Liver (tissue), 9 donors: ENCODE measurements around the gene GATA6. TPM values are rescaled to one million over a fixed set of nuclear protein-coding genes. Genes with fewer than 3 reads are reported as not detected.
A peak's percentile ranks its signal among the peaks of the same experiment; 100 is the strongest.

Source experiments
- DNase-seq: peaks from one replicate; pipeline ENCODE4 v3.0.0-alpha.2; 2017; ENCODE audit warnings: low spot score
- H3K27ac ChIP-seq, 2 donors: one replicate each; pipeline ENCODE4 v1.7.0; 2013; ENCODE audit warnings: inconsistent platforms in 2 of 2, low read length in 2 of 2, control low read depth in 1 of 2, low read depth in 1 of 2, mild to moderate bottlenecking in 1 of 2
- H3K27me3 ChIP-seq, 4 donors: one replicate each; pipeline versions ENCODE4 v1.6.1 to v1.7.0; 2013; ENCODE audit warnings: low read length in 3 of 4, inconsistent platforms in 1 of 4, mild to moderate bottlenecking in 1 of 4, moderate library complexity in 1 of 4; ENCODE audit not compliant: control insufficient read depth in 4 of 4, insufficient read depth in 4 of 4
- H3K36me3 ChIP-seq, 4 donors: one replicate each; pipeline versions ENCODE4 v1.6.1 to v1.7.0; 2013; ENCODE audit warnings: low read length in 3 of 4, mild to moderate bottlenecking in 3 of 4, low read depth in 1 of 4, moderate library complexity in 1 of 4; ENCODE audit not compliant: control insufficient read depth in 4 of 4, insufficient read depth in 3 of 4
- H3K4me1 ChIP-seq, 4 donors: one replicate each; pipeline versions ENCODE4 v1.6.1 to v1.7.0; 2013; ENCODE audit warnings: low read length in 3 of 4, mild to moderate bottlenecking in 3 of 4, moderate library complexity in 1 of 4; ENCODE audit not compliant: control insufficient read depth in 4 of 4, insufficient read depth in 4 of 4
- H3K4me3 ChIP-seq, 3 donors: one replicate each; pipeline versions ENCODE4 v1.6.1 to v1.7.0; 2013; ENCODE audit warnings: low read length in 3 of 3, control low read depth in 1 of 3, low read depth in 1 of 3, mild to moderate bottlenecking in 1 of 3
- H3K9ac ChIP-seq, 2 donors: one replicate each; pipeline ENCODE4 v1.7.0; 2013; ENCODE audit warnings: low read length in 2 of 2, mild to moderate bottlenecking in 2 of 2, moderate library complexity in 2 of 2, control low read depth in 1 of 2, low read depth in 1 of 2
- H3K9me3 ChIP-seq, 4 donors: one replicate each; pipeline versions ENCODE4 v1.6.1 to v1.7.0; 2013; ENCODE audit warnings: low read length in 3 of 4; ENCODE audit not compliant: control insufficient read depth in 4 of 4
- ATF3 ChIP-seq: IDR thresholded peaks from 2 replicates; pipeline ENCODE4 v1.6.1; 2016; ENCODE audit warnings: antibody characterized with exemption
- EGR1 ChIP-seq, 2 donors: IDR thresholded peaks; 2 replicates each; pipeline ENCODE4 v1.6.1; 2016 to 2018; ENCODE audit warnings: antibody characterized with exemption in 2 of 2, low read depth in 2 of 2
- FOXA1 ChIP-seq: IDR thresholded peaks from 2 replicates; pipeline ENCODE4 v1.6.1; 2016; ENCODE audit warnings: antibody characterized with exemption
- FOXA2 ChIP-seq: IDR thresholded peaks from 2 replicates; pipeline ENCODE4 v1.6.1; 2016; ENCODE audit warnings: antibody characterized with exemption
- GABPA ChIP-seq, 2 donors: IDR thresholded peaks in 1 of 2; conservative IDR thresholded peaks in 1 of 2; 2 replicates each; pipeline ENCODE4 v1.6.1; 2016; ENCODE audit warnings: antibody characterized with exemption in 2 of 2, mild to moderate bottlenecking in 1 of 2, moderate library complexity in 1 of 2
- HNF4A ChIP-seq, 2 donors: conservative IDR thresholded peaks; 2 replicates each; pipeline ENCODE4 v1.6.1; 2016; ENCODE audit warnings: antibody characterized with exemption in 2 of 2, mild to moderate bottlenecking in 2 of 2
- HNF4G ChIP-seq: IDR thresholded peaks from 2 replicates; pipeline ENCODE4 v1.6.1; 2016; ENCODE audit warnings: antibody characterized with exemption
- JUND ChIP-seq, 2 donors: IDR thresholded peaks; 2 replicates each; pipeline ENCODE4 v1.6.1; 2016; ENCODE audit warnings: antibody characterized with exemption in 2 of 2
- NR2F2 ChIP-seq: IDR thresholded peaks from 2 replicates; pipeline ENCODE4 v1.6.1; 2016; ENCODE audit warnings: antibody characterized with exemption
- RAD21 ChIP-seq, 2 donors: IDR thresholded peaks; 2 replicates each; pipeline ENCODE4 v1.6.1; 2016; ENCODE audit warnings: antibody characterized with exemption in 2 of 2, mild to moderate bottlenecking in 2 of 2
- REST ChIP-seq: IDR thresholded peaks from 2 replicates; pipeline ENCODE4 v1.6.1; 2016; ENCODE audit warnings: antibody characterized with exemption, mild to moderate bottlenecking
- RXRA ChIP-seq, 2 donors: IDR thresholded peaks; 2 replicates each; pipeline ENCODE4 v1.6.1; 2017 to 2018; ENCODE audit warnings: antibody characterized with exemption in 2 of 2, mild to moderate bottlenecking in 1 of 2
- SP1 ChIP-seq: IDR thresholded peaks from 2 replicates; pipeline ENCODE4 v1.6.1; 2018; ENCODE audit warnings: antibody characterized with exemption, mild to moderate bottlenecking
- TAF1 ChIP-seq: conservative IDR thresholded peaks from 2 replicates; pipeline ENCODE4 v1.6.1; 2016; ENCODE audit warnings: antibody characterized with exemption, mild to moderate bottlenecking
- YY1 ChIP-seq: IDR thresholded peaks from 2 replicates; pipeline ENCODE4 v1.6.1; 2016; ENCODE audit warnings: antibody characterized with exemption, mild to moderate bottlenecking
- ZBTB33 ChIP-seq: IDR thresholded peaks from 2 replicates; pipeline ENCODE4 v1.6.1; 2016; ENCODE audit warnings: antibody characterized with exemption
- whole genome bisulfite sequencing: extraction: QIAGEN DNeasy Blood & Tissue Kit; methylation state at CpG from one replicate; pipeline ENCODE4 v1.1.7; 2013; 5-methylcytosine and 5-hydroxymethylcytosine counted together
- polyA plus RNA-seq, 2 donors: library from polyadenylated mRNA; stranded (reverse) in 1 of 2; unstranded in 1 of 2; fragments of 200-250 nt in 1 of 2; fragments of >200 nt in 1 of 2; fragmentation: Nextera tagmentation in 1 of 2; extraction: Ambion mirVana in 1 of 2; gene quantifications; one replicate each; pipeline versions ENCODE4 v1.2.1 to v1.2.3, GENCODE V29; 2013 to 2015
- total RNA-seq, 2 donors: library from RNA; depleted of rRNA; stranded (reverse); fragments of >200 nt; gene quantifications; one replicate each; pipeline ENCODE4 v1.2.3, GENCODE V29; 2014
- TF ChIP-seq, protein P1 (sequence below): IDR thresholded peaks from 2 replicates; pipeline ENCODE4 v1.6.1; 2016; ENCODE audit warnings: antibody characterized with exemption
- TF ChIP-seq, protein P2 (sequence below): fragments of 150-350 bp; IDR thresholded peaks from 2 replicates; pipeline ENCODE4 v1.5.1; 2017; ENCODE audit warnings: improper control_type of control experiment, low read depth, low read length; ENCODE audit not compliant: missing input control
- donor health status: healthy.
- donor health status: healthy.
- donor health status: healthy.
- donor health status: healthy.
- donor health status: healthy.

Gene GATA6
- total and polyA plus RNA-seq, 4 donors: 1.8 to 6.6 (median 4.9) TPM

- DNase-seq: peak; percentile 47
- Histone ChIP-seq H3K4me3 (peak overlapping the region in 2 of 3 donors; percentile 72 to 77), H3K9ac (peak overlapping the region; percentile 75 to 95), H3K27me3 (no peaks in the 10 kb centered on the region), H3K9me3 (no peaks in the 10 kb centered on the region), H3K27ac (peak overlapping the region; percentile 95 to 100), H3K36me3 (peaks cover 0 to 2% (median 0%) of the 10 kb centered on the region in 4 donors), H3K4me1 (peaks cover 7 to 32% (median 16%) of the 10 kb centered on the region in 4 donors)
- TF ChIP-seq SP1 (no peak), NR2F2 (no peak), FOXA2 (no peak), TAF1 (no peak), HNF4A (conservative IDR thresholded peaks at IDR 0.05) (no peak), YY1 (no peak), GABPA (IDR thresholded peaks at IDR 0.05 in 1 of 2, conservative IDR thresholded peaks at IDR 0.05 in 1 of 2) (no peak), FOXA1 (no peak), RAD21 (IDR thresholded peaks at IDR 0.05) (no peak), ATF3 (no peak), ZBTB33 (no peak), RXRA (IDR thresholded peaks at IDR 0.05) (no peak), REST (no peak), JUND (IDR thresholded peaks at IDR 0.05) (no peak), EGR1 (IDR thresholded peaks at IDR 0.05; ENCODE audit: low read depth in 2 of 2) (no peak), HNF4G (no peak)
- TF ChIP-seq, protein P1, sequence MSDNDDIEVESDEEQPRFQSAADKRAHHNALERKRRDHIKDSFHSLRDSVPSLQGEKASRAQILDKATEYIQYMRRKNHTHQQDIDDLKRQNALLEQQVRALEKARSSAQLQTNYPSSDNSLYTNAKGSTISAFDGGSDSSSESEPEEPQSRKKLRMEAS: no peak
- TF ChIP-seq, protein P2, sequence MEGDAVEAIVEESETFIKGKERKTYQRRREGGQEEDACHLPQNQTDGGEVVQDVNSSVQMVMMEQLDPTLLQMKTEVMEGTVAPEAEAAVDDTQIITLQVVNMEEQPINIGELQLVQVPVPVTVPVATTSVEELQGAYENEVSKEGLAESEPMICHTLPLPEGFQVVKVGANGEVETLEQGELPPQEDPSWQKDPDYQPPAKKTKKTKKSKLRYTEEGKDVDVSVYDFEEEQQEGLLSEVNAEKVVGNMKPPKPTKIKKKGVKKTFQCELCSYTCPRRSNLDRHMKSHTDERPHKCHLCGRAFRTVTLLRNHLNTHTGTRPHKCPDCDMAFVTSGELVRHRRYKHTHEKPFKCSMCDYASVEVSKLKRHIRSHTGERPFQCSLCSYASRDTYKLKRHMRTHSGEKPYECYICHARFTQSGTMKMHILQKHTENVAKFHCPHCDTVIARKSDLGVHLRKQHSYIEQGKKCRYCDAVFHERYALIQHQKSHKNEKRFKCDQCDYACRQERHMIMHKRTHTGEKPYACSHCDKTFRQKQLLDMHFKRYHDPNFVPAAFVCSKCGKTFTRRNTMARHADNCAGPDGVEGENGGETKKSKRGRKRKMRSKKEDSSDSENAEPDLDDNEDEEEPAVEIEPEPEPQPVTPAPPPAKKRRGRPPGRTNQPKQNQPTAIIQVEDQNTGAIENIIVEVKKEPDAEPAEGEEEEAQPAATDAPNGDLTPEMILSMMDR: no peak
- 4% methylated on average over 25 of the region's 25 CpGs for WGBS
Measured at GRCh38 chr18:22167091-22167470, 2.3 kb upstream of the GATA6 start.
